Naive thymus-derived CD4-positive, alpha-beta T cell (primary cell): ENCODE results near the gene IL1RN. TPM values are rescaled to one million over a fixed set of nuclear protein-coding genes. Genes with fewer than 3 reads are reported as not detected.

Source experiments
- ATAC-seq: fragments of 150-1000 bp; cut with Tn5 transposase; 2 replicates; pipeline ENCODE4 v1.10.0; 2021; ENCODE audit warnings: mild to moderate bottlenecking, moderate library complexity
- CTCF ChIA-PET: fragments of 350-600 bp; sonication (Branson Sonifier 250); formaldehyde crosslinking; loops from one replicate; lab custom pipeline; 2021; ENCODE audit warnings: antibody characterized with exemption; lab: Charles Lee
- POLR2A ChIA-PET: fragments of 350-600 bp; sonication (Branson Sonifier 250); formaldehyde crosslinking; loops from one replicate; lab custom pipeline; 2021; ENCODE audit warnings: antibody characterized with exemption, inconsistent platforms; lab: Charles Lee
- DNase-seq, 9 donors: peaks; one replicate each; pipeline versions ENCODE4 v3.0.0 to v3.0.0-alpha.2; 2020 to 2022; ENCODE audit warnings: mixed read lengths in 1 of 9
- H3K27ac ChIP-seq: one replicate; pipeline ENCODE4 v1.7.0; 2013; ENCODE audit warnings: mild to moderate bottlenecking, low read depth, low read length, moderate library complexity
- H3K27me3 ChIP-seq, 2 donors: one replicate each; pipeline ENCODE4 v1.7.0; 2013; ENCODE audit warnings: low read length in 2 of 2, mild to moderate bottlenecking in 2 of 2, moderate library complexity in 2 of 2; ENCODE audit not compliant: control insufficient read depth in 2 of 2, insufficient read depth in 2 of 2
- H3K36me3 ChIP-seq, 3 experiments: 1 replicate in 2 of 3; 2 replicates in 1 of 3; pipeline ENCODE4 v1.7.0; 2013; ENCODE audit warnings: low read length in 3 of 3, mild to moderate bottlenecking in 3 of 3, moderate library complexity in 1 of 3; ENCODE audit not compliant: insufficient read depth in 3 of 3, control insufficient read depth in 2 of 3
- H3K4me1 ChIP-seq, 2 donors: one replicate each; pipeline ENCODE4 v1.7.0; 2013; ENCODE audit warnings: low read length in 2 of 2, mild to moderate bottlenecking in 2 of 2, moderate library complexity in 1 of 2; ENCODE audit not compliant: control insufficient read depth in 2 of 2, insufficient read depth in 2 of 2
- H3K4me3 ChIP-seq: 2 replicates; pipeline ENCODE4 v1.7.0; 2013; ENCODE audit warnings: mild to moderate bottlenecking, low read length
- H3K9me3 ChIP-seq, 3 experiments: 1 replicate in 2 of 3; 2 replicates in 1 of 3; pipeline ENCODE4 v1.7.0; 2013; ENCODE audit warnings: low read length in 3 of 3; ENCODE audit not compliant: control insufficient read depth in 2 of 3
- H3K27ac Mint-ChIP-seq, 9 donors: one replicate each; pipeline ENCODE4 v1.8.0; 2020 to 2022; ENCODE audit warnings: mixed read lengths in 9 of 9, mild to moderate bottlenecking in 8 of 9, moderate library complexity in 5 of 9, inconsistent platforms in 2 of 9
- H3K27me3 Mint-ChIP-seq, 5 donors: one replicate each; pipeline ENCODE4 v1.8.0; 2021 to 2022; ENCODE audit warnings: mixed read lengths in 5 of 5, mild to moderate bottlenecking in 1 of 5
- H3K36me3 Mint-ChIP-seq, 5 donors: one replicate each; pipeline ENCODE4 v1.8.0; 2020 to 2022; ENCODE audit warnings: mixed read lengths in 5 of 5, mild to moderate bottlenecking in 3 of 5, inconsistent platforms in 1 of 5
- H3K4me1 Mint-ChIP-seq, 7 donors: one replicate each; pipeline ENCODE4 v1.8.0; 2020 to 2022; ENCODE audit warnings: mixed read lengths in 7 of 7, mild to moderate bottlenecking in 3 of 7, inconsistent platforms in 1 of 7
- H3K4me3 Mint-ChIP-seq, 10 donors: one replicate each; pipeline ENCODE4 v1.8.0; 2020 to 2022; ENCODE audit warnings: mild to moderate bottlenecking in 10 of 10, mixed read lengths in 10 of 10, moderate library complexity in 6 of 10, inconsistent platforms in 2 of 10
- H3K9me3 Mint-ChIP-seq, 11 donors: one replicate each; pipeline ENCODE4 v1.8.0; 2020 to 2022; ENCODE audit warnings: mixed read lengths in 11 of 11, mild to moderate bottlenecking in 4 of 11, inconsistent platforms in 1 of 11, moderate library complexity in 1 of 11
- intact Hi-C, 2 donors: fragments of 100-400 bp; cut with micrococcal nuclease; formaldehyde crosslinking; loops; one replicate each; pipeline ENCODE4 v1.15.1; 2023
- polyA plus RNA-seq, 2 donors: library from polyadenylated mRNA; unstranded; fragments of 300-500 nt; fragmentation: Illumina TruSeq; gene quantifications; one replicate each; pipeline ENCODE4 v1.2.3, GENCODE V29; 2021
- total RNA-seq, 6 experiments: library from RNA in 5 of 6; stranded (reverse) in 5 of 6; gene quantifications; 1 replicate in 5 of 6; 2 replicates in 1 of 6; pipeline ENCODE4 v1.2.3 and lab custom pipeline; 2021 to 2026

IL1RN gene
- total and polyA plus RNA-seq, 7 experiments from 2014 or later: 1.7 to 14.3 (median 2.3) TPM; not detected in 2

DNA sequence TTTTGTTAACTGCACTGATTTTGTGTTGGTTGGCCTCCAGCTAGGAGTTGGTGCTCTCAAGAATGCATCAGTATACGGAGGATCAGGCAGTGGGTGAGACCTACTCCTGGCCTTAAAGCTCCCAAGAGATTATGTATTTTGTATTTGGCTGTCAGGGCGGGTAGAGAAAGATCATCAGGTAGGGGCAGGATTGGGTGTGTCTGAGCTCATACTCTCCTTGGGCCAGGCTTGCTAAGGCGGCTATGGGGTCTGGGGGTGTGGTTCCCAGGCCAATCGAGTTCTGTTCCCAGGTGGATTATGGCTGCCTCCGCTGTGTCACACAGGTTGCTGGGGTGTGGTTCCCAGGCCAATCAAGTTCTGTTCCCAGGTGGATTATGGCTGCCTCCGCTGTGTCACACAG is 28.9 kb upstream of the IL1RN start:
- ChIA-PET POLR2A (no interaction called here), CTCF (interaction anchor here (1.1 kb wide), 1 partner anchor 15 kb away, joined by 3 read pairs; no protein-coding TSS in a partner anchor)
- Histone ChIP-seq H3K9me3 (no peaks in the 10 kb centered on the region), H3K4me1 (peaks cover 5% of the 10 kb centered on the region in 2 donors), H3K27me3 (peaks cover 0 to 3% of the 10 kb centered on the region in 2 donors), H3K36me3 (no peaks in the 10 kb centered on the region), H3K27ac (no peak overlapping the region), H3K4me3 (no peak overlapping the region)
- Mint-ChIP-seq H3K4me1 (peaks cover 7 to 44% (median 11%) of the 10 kb centered on the region in 7 donors), H3K27ac (peak overlapping the region in 7 of 9 donors; percentile 19 to 79 (median 49)), H3K27me3 (peaks cover 0 to 6% (median 0%) of the 10 kb centered on the region in 5 donors), H3K4me3 (peak overlapping the region; percentile 19 to 77 (median 60)), H3K36me3 (peaks cover 7 to 45% (median 8%) of the 10 kb centered on the region in 5 donors), H3K9me3 (peaks cover 2 to 35% (median 19%) of the 10 kb centered on the region in 11 donors)
- no peak for ATAC-seq
- no peak for DNase-seq
- intact Hi-C loops: no loop called here

DNA sequence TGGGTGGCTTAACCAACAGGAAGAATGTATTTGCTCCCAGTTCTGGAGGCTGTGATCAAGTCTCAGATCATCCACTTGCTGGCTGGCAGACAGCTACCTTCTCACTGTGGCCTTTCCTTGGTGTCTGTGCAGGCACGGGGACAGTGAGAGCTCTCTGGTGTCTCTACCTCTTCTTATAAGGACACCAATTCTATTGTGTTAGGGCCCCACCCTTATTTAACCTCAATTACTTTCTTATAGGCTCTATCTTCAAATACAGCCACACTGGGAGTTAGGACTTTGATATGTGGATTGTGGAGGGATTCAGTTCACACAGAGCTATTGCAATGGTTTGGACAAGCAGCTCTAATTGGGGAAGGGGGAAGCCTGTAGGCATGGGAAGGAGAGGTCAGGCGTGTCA is 25.3 kb upstream of the IL1RN start:
- no peak for ATAC-seq
- ChIA-PET POLR2A (interaction anchor here (0.7 kb wide), 1 partner anchor 105 kb away, joined by 3 read pairs; no protein-coding TSS in a partner anchor), CTCF (no interaction called here)

DNA sequence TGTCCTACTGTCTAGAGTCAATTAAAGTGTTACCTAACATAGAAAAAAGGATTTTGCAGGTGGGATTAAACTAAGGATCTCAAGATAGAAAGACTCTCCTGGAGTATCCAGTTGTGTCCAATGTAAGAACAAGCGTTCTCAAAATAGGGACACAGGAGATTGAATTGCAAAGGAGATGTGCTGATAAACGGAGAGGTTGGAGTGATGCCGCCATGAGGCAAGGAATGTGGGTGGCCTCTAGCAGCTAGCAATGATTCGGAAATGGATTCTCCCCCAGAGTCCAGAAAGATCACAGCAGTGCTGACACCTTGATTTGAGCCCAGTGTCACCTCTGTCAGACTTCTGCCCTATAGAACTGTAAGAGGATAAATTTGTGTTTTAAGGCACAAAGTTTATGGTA is 24.1 kb upstream of the IL1RN start:
- H3K4me3 Mint-ChIP-seq: no peak overlapping the region
- peaks cover 2 to 44% (median 3%) of the 10 kb centered on the region in 7 donors for H3K4me1 Mint-ChIP-seq
- peak overlapping the region in 1 of 9 donors; percentile 52 for H3K27ac Mint-ChIP-seq
- ChIA-PET CTCF (no interaction called here), POLR2A (no interaction called here)
- no peaks in the 10 kb centered on the region for H3K9me3 ChIP-seq
- H3K27me3 Mint-ChIP-seq: peaks cover 0 to 6% (median 0%) of the 10 kb centered on the region in 5 donors
- H3K4me1 ChIP-seq: peaks cover 2 to 4% of the 10 kb centered on the region in 2 donors
- no peak overlapping the region for H3K27ac ChIP-seq
- no peaks in the 10 kb centered on the region for H3K27me3 ChIP-seq
- no peaks in the 10 kb centered on the region for H3K36me3 ChIP-seq
- no peak for DNase-seq
- intact Hi-C loops: no loop called here
- peaks cover 0 to 37% (median 0%) of the 10 kb centered on the region in 5 donors for H3K36me3 Mint-ChIP-seq
- ATAC-seq: no peak
- H3K9me3 Mint-ChIP-seq: peaks cover 0 to 26% (median 6%) of the 10 kb centered on the region in 11 donors
- H3K4me3 ChIP-seq: no peak overlapping the region

More for the DNA sequence above, 25.3 kb upstream of the IL1RN start:
- Histone ChIP-seq H3K36me3 (no peaks in the 10 kb centered on the region), H3K27me3 (no peaks in the 10 kb centered on the region), H3K4me3 (no peak overlapping the region), H3K9me3 (no peaks in the 10 kb centered on the region), H3K4me1 (peaks cover 5% of the 10 kb centered on the region in 2 donors), H3K27ac (no peak overlapping the region)
- H3K27ac Mint-ChIP-seq: no peak overlapping the region
- no peak overlapping the region for H3K4me3 Mint-ChIP-seq
- H3K9me3 Mint-ChIP-seq: peaks cover 0 to 33% (median 11%) of the 10 kb centered on the region in 11 donors
- H3K36me3 Mint-ChIP-seq: peaks cover 4 to 45% (median 7%) of the 10 kb centered on the region in 5 donors
- DNase-seq: no peak
- peaks cover 0 to 4% (median 0%) of the 10 kb centered on the region in 5 donors for H3K27me3 Mint-ChIP-seq
- intact Hi-C loops: no loop called here
- H3K4me1 Mint-ChIP-seq: peaks cover 7 to 55% (median 11%) of the 10 kb centered on the region in 7 donors

DNA sequence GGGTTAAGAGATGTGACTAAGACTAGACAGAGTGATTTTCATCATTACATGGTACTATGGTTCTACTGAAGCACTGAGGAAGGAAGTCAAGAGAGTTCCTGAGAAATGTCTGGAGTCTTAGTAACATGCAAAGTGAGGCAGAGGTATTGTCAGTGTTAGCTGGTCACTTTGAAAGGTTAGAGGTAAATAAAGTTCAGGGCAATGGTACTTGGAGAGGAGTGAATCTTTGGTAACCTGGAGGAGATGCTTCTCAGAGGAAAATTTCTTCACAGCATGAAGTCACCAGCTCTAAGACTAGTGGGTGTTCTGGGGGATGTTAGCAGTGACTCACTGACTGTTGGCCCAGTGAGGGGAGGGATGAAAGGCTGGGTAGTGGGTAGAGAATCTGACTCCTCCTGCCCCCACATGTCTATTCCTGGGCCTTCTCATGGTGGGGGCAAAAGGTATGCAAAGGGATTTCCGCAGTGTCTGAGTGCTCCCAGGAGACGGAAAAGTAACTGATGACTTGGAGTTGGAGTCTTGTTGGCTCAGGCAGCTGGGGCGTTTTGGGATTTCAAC is 23.3 kb upstream of the IL1RN start:
- Histone ChIP-seq H3K36me3 (no peaks in the 10 kb centered on the region), H3K27ac (no peak overlapping the region), H3K4me3 (no peak overlapping the region), H3K9me3 (no peaks in the 10 kb centered on the region), H3K4me1 (no peaks in the 10 kb centered on the region), H3K27me3 (no peaks in the 10 kb centered on the region)
- H3K27ac Mint-ChIP-seq: peak overlapping the region in 1 of 9 donors; percentile 86
- ChIA-PET CTCF (no interaction called here), POLR2A (interaction anchor here (0.7 kb wide), 1 partner anchor 96 kb away, joined by 3 read pairs; no protein-coding TSS in a partner anchor)
- ATAC-seq (peak; percentile 36), DNase-seq (peak in 1 of 9 donors; percentile 41)
- intact Hi-C loops: no loop called here
- peaks cover 0 to 11% (median 4%) of the 10 kb centered on the region in 5 donors for H3K27me3 Mint-ChIP-seq
- peaks cover 0 to 26% (median 6%) of the 10 kb centered on the region in 11 donors for H3K9me3 Mint-ChIP-seq
- H3K4me1 Mint-ChIP-seq: peaks cover 0 to 44% (median 0%) of the 10 kb centered on the region in 7 donors
- H3K36me3 Mint-ChIP-seq: peaks cover 0 to 34% (median 0%) of the 10 kb centered on the region in 5 donors
- H3K4me3 Mint-ChIP-seq: peak overlapping the region in 1 of 10 donors; percentile 16

DNA sequence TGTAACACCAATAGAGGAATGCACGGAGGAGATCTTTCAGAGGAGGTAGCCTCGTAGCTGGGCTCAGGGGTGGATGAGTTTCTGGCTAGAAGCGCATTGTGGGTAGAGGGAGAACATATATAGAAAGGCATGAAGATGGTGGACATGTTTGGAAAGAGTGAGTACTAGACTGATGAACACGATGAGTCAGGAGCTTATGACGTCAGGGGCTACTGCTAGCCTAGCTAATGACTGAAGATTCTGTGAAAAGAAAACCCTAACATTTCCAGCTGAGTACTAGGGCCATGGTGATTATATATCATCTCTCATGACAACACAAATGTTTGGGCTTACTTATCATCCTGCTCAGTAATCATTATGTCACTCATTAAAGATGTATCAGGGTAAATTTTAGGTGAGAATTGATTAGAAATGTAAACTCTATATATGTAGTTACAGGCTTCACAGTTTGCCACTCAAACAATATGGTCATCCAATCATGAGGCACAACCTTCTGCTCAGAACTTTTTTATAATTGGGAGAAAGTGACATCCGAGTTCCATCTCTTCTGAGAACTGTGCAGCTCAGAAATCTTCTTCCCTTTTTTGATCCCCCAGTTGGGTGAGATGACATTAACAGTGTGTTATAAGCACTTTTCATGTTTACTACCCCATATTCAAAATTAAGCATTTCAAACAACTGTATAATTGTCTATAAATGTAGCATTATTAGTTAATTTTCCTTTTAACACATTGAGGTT is 22.2 kb upstream of the IL1RN start:
- intact Hi-C loops: no loop called here

DNA sequence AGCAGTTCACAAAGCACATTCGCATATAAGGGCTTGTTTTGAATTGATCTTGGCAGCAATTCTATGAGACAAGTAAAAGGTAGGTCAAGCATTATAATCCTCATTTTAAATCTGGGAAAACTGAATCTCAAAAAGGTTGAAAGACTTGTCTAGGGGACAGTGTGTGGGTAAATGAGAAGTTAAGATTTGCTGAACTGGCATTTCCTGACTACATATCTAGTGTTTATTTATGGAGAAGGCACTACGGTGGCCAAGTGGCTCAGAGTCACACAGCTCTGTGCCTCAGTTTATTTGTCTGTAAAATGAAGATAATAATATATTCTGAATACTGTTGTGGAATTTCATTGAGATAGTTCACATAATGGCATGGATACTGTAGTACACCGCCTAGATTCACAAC is 16.3 kb upstream of the IL1RN start:
- no peak overlapping the region for H3K4me3 ChIP-seq

More for the DNA sequence above, 22.2 kb upstream of the IL1RN start:
- peak overlapping the region in 1 of 9 donors; percentile 56 for H3K27ac Mint-ChIP-seq
- H3K27me3 ChIP-seq: no peaks in the 10 kb centered on the region
- ATAC-seq (peak; percentile 44), DNase-seq (no peak)
- peaks cover 0 to 11% (median 4%) of the 10 kb centered on the region in 5 donors for H3K27me3 Mint-ChIP-seq
- H3K27ac ChIP-seq: no peak overlapping the region
- ChIA-PET POLR2A (no interaction called here), CTCF (no interaction called here)
- H3K4me1 Mint-ChIP-seq: peaks cover 0 to 47% (median 0%) of the 10 kb centered on the region in 7 donors
- H3K9me3 ChIP-seq: no peaks in the 10 kb centered on the region
- no peak overlapping the region for H3K4me3 Mint-ChIP-seq
- peaks cover 0 to 26% (median 6%) of the 10 kb centered on the region in 11 donors for H3K9me3 Mint-ChIP-seq
- no peak overlapping the region for H3K4me3 ChIP-seq
- H3K4me1 ChIP-seq: no peaks in the 10 kb centered on the region
- peaks cover 0 to 36% (median 0%) of the 10 kb centered on the region in 5 donors for H3K36me3 Mint-ChIP-seq
- H3K36me3 ChIP-seq: no peaks in the 10 kb centered on the region

More for the DNA sequence above, 16.3 kb upstream of the IL1RN start:
- DNase-seq (no peak), ATAC-seq (no peak)
- no peaks in the 10 kb centered on the region for H3K9me3 ChIP-seq
- no peak overlapping the region for H3K4me3 Mint-ChIP-seq
- H3K27ac Mint-ChIP-seq: no peak overlapping the region
- peaks cover 0 to 4% (median 0%) of the 10 kb centered on the region in 5 donors for H3K36me3 Mint-ChIP-seq
- peaks cover 0 to 2% (median 0%) of the 10 kb centered on the region in 11 donors for H3K9me3 Mint-ChIP-seq
- no peak overlapping the region for H3K27ac ChIP-seq
- POLR2A ChIA-PET: no interaction called here
- CTCF ChIA-PET: no interaction called here
- intact Hi-C loops: no loop called here
- peaks cover 0 to 11% (median 4%) of the 10 kb centered on the region in 5 donors for H3K27me3 Mint-ChIP-seq
- peaks cover 0 to 7% (median 0%) of the 10 kb centered on the region in 7 donors for H3K4me1 Mint-ChIP-seq
- no peaks in the 10 kb centered on the region for H3K36me3 ChIP-seq
- H3K4me1 ChIP-seq: peaks cover 4 to 10% of the 10 kb centered on the region in 2 donors
- H3K27me3 ChIP-seq: no peaks in the 10 kb centered on the region
